Measurements from ENCODE around the gene SCAMP1. TPM values are rescaled to one million over a fixed set of nuclear protein-coding genes. Genes with fewer than 3 reads are reported as not detected.

SCAMP1 gene
- total and polyA plus RNA-seq, 2 of the 8 experiments (the other 6 are each of a cell fraction or from before 2014, with no cell fraction given), result 18.6 to 55.9 TPM

DNA sequence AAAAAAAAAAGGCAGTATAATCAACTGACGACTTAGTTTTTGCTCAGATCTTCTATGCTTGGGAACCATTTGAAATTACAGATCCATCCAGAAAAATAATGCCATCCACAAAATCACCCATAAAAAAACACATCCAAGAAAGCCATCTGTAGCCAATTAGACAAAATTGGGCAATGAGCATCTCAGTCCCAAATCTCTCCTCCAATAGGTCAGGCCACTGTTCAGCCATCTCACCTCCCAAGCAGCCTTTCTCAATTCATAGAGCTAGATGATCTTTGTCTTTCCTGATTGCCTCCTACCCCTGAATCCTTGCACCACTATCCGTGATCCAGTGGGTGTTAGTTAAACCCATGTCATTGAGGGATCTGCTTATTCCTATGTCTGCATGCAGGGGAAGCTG is 139.6 kb downstream of the SCAMP1 start:
- no peaks in the 10 kb centered on the region for H3K9me3 ChIP-seq (ENCODE audit: insufficient read depth in 2 of 2, low read depth in 1 of 2, low read length in 1 of 2)
- CTCF ChIA-PET (ENCODE audit: partially characterized antibody), result interaction anchor here (0.7 to 1.1 kb wide), 2 partner anchors 10 to 33 kb away, joined by 3 to 4 read pairs; no protein-coding TSS in a partner anchor
- no peak overlapping the region for H3K4me2 ChIP-seq (ENCODE audit: insufficient read depth in 1 of 2, low read depth in 2 of 2, low read length in 2 of 2)
- H4K5ac ChIP-seq (ENCODE audit: insufficient read length, low read depth, low read length), result no peak overlapping the region
- H2AK5ac ChIP-seq (ENCODE audit: low read depth, low read length), result no peak overlapping the region
- WGBS, 2 experiments (ENCODE audit: extremely low coverage in 1 of 2, insufficient coverage in 1 of 2, insufficient read length in 1 of 2, insufficient replicate concordance in 2 of 2, low coverage in 1 of 2, low lambda C conversion rate in 2 of 2, missing lambda C conversion rate in 1 of 2), result 88% methylated on average over 2 of the region's 2 CpGs; no CpG with 5 or more reads in 1 of the 2 experiments
- H3K4ac ChIP-seq (replicated peaks; ENCODE audit: insufficient read length, low read depth, low read length), result no peak overlapping the region
- no peak overlapping the region for H2BK12ac ChIP-seq (ENCODE audit: low read depth, low read length)
- H3K4me3 ChIP-seq (ENCODE audit: extremely low read depth in 1 of 4, insufficient read depth in 2 of 4, low read depth in 3 of 4, low read length in 4 of 4), result no peak overlapping the region
- H3K27ac ChIP-seq (ENCODE audit: low read depth, low read length), result no peak overlapping the region
- no peak overlapping the region for H2BK120ac ChIP-seq (replicated peaks; ENCODE audit: low read depth, low read length)
- no peaks in the 10 kb centered on the region for H3K36me3 ChIP-seq (ENCODE audit: control insufficient read depth in 2 of 4, insufficient read depth in 4 of 4, low read length in 3 of 4)
- H3K23me2 ChIP-seq (ENCODE audit: low read depth, low read length), result no peaks in the 10 kb centered on the region
- H3K23ac ChIP-seq (ENCODE audit: insufficient read length), result no peak overlapping the region
- no peak overlapping the region for H2BK20ac ChIP-seq (ENCODE audit: low read length)
- FAIRE-seq, result no peak
- no peak overlapping the region for H3K56ac ChIP-seq (replicated peaks; ENCODE audit: insufficient read length, low read depth, low read length)
- no peak overlapping the region for H3K18ac ChIP-seq (ENCODE audit: extremely low read depth, low read length)
- POLR2A ChIA-PET (ENCODE audit: partially characterized antibody), result no interaction called here
- DNase-seq (ENCODE audit: low read depth in 1 of 2, low spot score in 2 of 2), result no peak
- H3K14ac ChIP-seq (ENCODE audit: insufficient read length), result no peak overlapping the region
- peaks cover 12 to 21% (median 17%) of the 10 kb centered on the region in 4 experiments for H3K4me1 ChIP-seq (replicated peaks in 1 of 4; ENCODE audit: control insufficient read depth in 3 of 4, insufficient read depth in 4 of 4, low read length in 3 of 4)
- no peaks in the 10 kb centered on the region; a peak in 1 of 7 replicates for H3K27me3 ChIP-seq (replicated peaks in 1 of 4; ENCODE audit: control insufficient read depth in 3 of 4, extremely low read depth in 1 of 4, insufficient read depth in 3 of 4, low read length in 3 of 4)
- no peak overlapping the region for H4K8ac ChIP-seq (ENCODE audit: extremely low read depth, insufficient read depth, low read length)
- H2AFZ ChIP-seq (ENCODE audit: low read length), result no peak overlapping the region
- H2BK15ac ChIP-seq (ENCODE audit: low read length), result no peak overlapping the region
- peaks cover 4 to 70% of the 10 kb centered on the region in 2 experiments for H3K79me2 ChIP-seq (ENCODE audit: control insufficient read depth in 1 of 2, insufficient read depth in 2 of 2, low read length in 2 of 2)
- H3K9ac ChIP-seq (replicated peaks in 1 of 4; ENCODE audit: extremely low read depth in 1 of 4, low read depth in 3 of 4, low read length in 3 of 4), result no peak overlapping the region
- H4K91ac ChIP-seq (replicated peaks; ENCODE audit: insufficient read length, low read length), result no peak overlapping the region
- H2BK5ac ChIP-seq (ENCODE audit: low read depth, low read length), result no peak overlapping the region
- peaks cover 0 to 3% of the 10 kb centered on the region in 2 experiments for H4K20me1 ChIP-seq (replicated peaks in 1 of 2; ENCODE audit: control insufficient read depth in 1 of 2, insufficient read depth in 2 of 2, low read length in 2 of 2)
- H3K79me1 ChIP-seq (ENCODE audit: low read depth, low read length), result peaks cover 12% of the 10 kb centered on the region
- TF ChIP-seq NRF1 (IDR thresholded peaks at IDR 0.05; ENCODE audit: low read depth, low read length) (no peak), JUN (IDR thresholded peaks at IDR 0.05; ENCODE audit: low read depth, low read length) (no peak), JUND (IDR thresholded peaks at IDR 0.05; ENCODE audit: low read length) (no peak), SIX5 (IDR thresholded peaks at IDR 0.05; ENCODE audit: low read depth, low read length) (no peak), POLR2AphosphoS5 (IDR thresholded peaks at IDR 0.05; ENCODE audit: low read depth, low read length) (no peak), CBX5 (IDR thresholded peaks at IDR 0.05; ENCODE audit: low read depth, low read length) (no peak), CHD1 (IDR thresholded peaks at IDR 0.05; ENCODE audit: low read depth, low read length) (no peak), SIRT6 (IDR thresholded peaks at IDR 0.05; ENCODE audit: low read length) (no peak), KDM4A (IDR thresholded peaks at IDR 0.05; ENCODE audit: low read depth, low read length, severe bottlenecking) (no peak), TEAD4 (IDR thresholded peaks at IDR 0.05; ENCODE audit: low read depth, low read length) (no peak), KDM5A (IDR thresholded peaks at IDR 0.05; ENCODE audit: low read length) (no peak), RBBP5 (IDR thresholded peaks at IDR 0.05; ENCODE audit: borderline replicate concordance, low read depth, low read length) (no peak), KDM1A (IDR thresholded peaks at IDR 0.05; ENCODE audit: borderline replicate concordance, low read length) (no peak), CREB1 (IDR thresholded peaks at IDR 0.05) (no peak), EGR1 (IDR thresholded peaks at IDR 0.05; ENCODE audit: borderline replicate concordance, low read depth, low read length) (no peak)
- TF ChIP-seq, protein P1, sequence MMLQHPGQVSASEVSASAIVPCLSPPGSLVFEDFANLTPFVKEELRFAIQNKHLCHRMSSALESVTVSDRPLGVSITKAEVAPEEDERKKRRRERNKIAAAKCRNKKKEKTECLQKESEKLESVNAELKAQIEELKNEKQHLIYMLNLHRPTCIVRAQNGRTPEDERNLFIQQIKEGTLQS (IDR thresholded peaks at IDR 0.05; ENCODE audit: insufficient read depth, low read depth, low read length), result no peak
